Left hindlimb (tissue), 1 donor: Measurements from ENCODE around the gene STAT3.
"Not testable (repeated sequence)": the region's sequence is repeated elsewhere in the genome, so short reads cannot be mapped to it uniquely, and the experiment has no call there.

Experiments
- DNase-seq: peaks from one replicate; pipeline ENCODE4 v3.0.0-alpha.2; 2018

Gene STAT3

GRCh38 chr17:42388381-42389134 is at the start of gene STAT3:
Gene STAT3 (minus strand): TSS chr17:42388442. CDS start chr17:42348516, 39,926 bp downstream.
- DNase-seq: peak; percentile 100

GRCh38 chr17:42436391-42436790 is 48.1 kb upstream of the STAT3 start:
- DNase-seq: peak; percentile 82

- DNase-seq: no peak
Observed at GRCh38 chr17:42431758-42432161, 43.5 kb upstream of the STAT3 start.

- no peak for DNase-seq
Observed at GRCh38 chr17:42429726-42430447, 41.6 kb upstream of the STAT3 start.

GRCh38 chr17:42428141-42428944 is 40.1 kb upstream of the STAT3 start:
- no peak for DNase-seq

DNA sequence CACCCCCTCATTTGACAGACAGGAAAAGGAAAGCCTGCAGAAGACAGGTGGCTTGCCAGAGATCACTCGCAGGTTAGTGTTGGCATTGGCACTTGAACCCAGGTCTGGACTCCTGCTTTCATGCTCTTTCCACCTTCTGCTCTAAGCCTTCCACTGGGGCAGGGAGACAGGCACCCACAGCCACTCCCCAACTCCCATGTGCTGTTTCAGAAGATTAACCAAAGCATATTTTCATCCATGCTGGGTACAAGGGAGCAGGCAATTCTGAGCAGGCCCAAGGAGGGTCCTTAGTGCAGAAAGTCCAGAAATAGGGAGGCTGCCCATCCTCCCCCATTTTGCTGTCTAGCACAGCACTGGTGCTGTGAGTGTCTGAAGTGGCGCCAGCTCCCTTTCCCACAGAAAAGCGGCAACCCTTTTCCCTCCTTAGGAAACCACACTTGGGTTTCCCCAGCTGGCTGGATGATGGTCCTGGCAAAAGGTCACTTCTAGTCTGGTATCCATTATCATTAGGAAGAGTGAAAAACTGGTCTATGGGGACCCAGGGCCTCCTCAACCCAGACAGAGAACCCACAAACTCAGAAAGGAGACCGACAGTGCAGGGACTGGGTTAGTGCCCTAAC is 36.9 kb upstream of the STAT3 start:
- DNase-seq: no peak

DNA sequence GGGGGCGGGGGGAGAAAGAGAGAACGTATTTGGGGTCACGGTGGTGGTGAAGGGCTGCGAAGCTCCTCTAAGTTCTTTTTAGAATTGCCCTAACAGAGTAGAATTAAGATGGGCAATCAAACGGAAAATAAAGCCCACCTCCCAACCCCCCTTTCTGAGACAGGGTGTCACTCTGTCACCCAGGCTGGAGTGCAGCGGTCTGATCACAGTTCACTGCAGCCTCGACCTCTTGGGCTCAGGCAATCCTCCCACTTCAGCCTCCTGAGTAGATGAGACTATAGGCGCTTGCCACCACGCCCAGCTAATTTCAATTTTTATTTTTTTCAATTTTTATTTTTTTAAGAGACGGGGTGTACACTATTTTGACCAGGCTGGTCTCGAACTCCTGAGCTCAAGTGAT is 35.5 kb upstream of the STAT3 start:
- DNase-seq: no peak

- peak; percentile 100 for DNase-seq
Observed at GRCh38 chr17:42422958-42423712, 34.9 kb upstream of the STAT3 start, which contains the start of gene CAVIN1. Gene CAVIN1 (minus strand): TSS chr17:42423256. CDS start chr17:42423097, 159 bp downstream.

GRCh38 chr17:42422412-42422957 is 34.2 kb upstream of the STAT3 start:
- DNase-seq: no peak

DNA sequence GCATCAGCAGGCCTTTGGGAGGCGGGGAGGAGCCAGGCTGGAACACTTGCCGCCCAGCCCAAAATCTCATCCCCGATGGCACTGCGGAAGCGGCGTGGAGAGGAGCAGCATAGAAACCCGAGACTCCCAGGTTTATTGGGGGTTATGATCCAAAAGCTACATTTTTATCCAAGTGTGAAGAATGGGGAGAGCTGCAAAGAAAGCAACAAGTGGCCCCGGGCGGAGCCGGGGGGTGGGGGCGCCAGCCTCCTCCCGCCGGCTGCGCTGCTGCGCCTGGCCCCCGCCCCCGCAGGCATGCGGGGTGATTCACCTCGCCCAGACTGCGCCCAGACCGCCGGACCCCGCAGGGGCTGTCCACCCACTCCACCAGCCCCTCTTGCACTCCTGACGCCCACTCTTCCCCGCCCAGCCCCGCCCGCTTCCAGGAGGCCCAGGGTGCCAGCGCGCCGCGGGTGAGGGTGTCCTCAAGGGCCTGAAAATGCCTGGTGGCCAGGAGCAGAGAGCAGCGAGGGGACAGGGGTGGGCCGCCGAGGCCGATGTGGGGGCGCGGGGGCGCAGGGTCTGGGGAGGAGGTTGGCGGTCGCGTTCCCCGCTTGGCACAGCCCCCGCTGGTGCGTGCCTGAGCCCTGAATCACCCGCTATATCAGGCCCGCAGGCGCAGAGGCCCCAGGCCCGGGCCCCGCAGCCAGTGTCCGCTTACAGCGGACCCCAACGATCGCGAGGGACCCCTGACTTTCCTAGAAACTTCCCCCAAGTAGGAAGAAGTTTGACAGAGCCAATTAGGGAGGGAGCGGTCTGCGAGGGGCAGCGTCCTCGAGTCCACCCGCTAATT is 33.5 kb upstream of the STAT3 start:
- peak; percentile 70 for DNase-seq

DNA sequence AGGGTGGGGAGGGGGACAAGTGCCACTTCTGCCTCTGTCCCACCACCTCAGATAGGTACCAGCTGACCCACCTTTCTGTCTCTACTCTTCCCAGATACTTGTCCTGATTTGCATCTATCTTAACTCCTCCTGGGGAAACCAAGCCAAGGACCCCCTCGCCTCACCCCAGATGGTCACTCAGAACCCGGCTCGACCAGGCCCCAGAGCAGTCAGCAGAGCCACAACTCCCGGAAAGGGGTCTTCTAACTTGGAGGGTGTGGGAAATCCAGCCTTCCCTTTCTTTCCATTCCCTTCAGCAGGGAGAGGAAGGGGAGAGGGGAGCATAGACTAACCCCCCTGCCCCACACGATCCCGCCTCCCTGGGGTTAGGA is 32.9 kb upstream of the STAT3 start:
- DNase-seq: no peak

- not testable (repeated sequence) for DNase-seq
Observed at GRCh38 chr17:42417981-42418380, 29.7 kb upstream of the STAT3 start.

GRCh38 chr17:42414704-42415409 is 26.6 kb upstream of the STAT3 start:
- no peak for DNase-seq

DNA sequence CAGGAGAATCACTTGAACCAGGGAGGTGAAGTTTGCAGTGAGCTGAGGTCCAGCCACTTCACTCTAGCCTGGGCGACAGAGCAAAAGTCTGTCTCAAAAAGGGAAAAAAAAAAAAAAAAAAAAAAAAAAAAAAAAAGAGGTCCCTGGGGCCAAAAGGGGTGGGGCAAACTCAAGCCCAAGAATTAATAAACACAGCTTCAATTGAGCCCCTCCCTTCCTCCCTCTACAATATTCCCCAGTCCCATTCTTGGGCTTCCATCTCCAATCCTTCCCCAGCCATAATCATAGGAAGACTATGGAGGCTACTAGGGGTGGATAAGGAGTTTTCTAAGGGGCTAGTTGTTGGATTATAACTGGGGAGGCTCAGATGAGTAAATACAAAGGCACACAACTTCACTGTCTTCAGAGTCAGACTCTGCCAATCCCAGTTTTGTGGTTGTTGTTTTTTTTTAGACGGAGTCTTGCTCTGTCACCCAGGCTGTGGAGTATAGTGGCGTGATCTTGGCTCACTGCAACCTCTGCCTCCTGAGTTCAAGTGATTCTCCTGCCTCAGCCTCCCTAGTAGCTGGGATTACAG is 25.3 kb upstream of the STAT3 start:
- DNase-seq: no peak

- DNase-seq: no peak
Observed at GRCh38 chr17:42411905-42412679, 23.9 kb upstream of the STAT3 start.

GRCh38 chr17:42411361-42411760 is 23.1 kb upstream of the STAT3 start:
- DNase-seq: no peak

GRCh38 chr17:42410319-42410685 is 22.1 kb upstream of the STAT3 start:
- DNase-seq: no peak

GRCh38 chr17:42409523-42410318 is 21.5 kb upstream of the STAT3 start:
- DNase-seq: no peak
